NCI-H82 treated with DMSO at 0.1 percent for 48 hours (cell line): Measurements from ENCODE around the gene CNTN5.
"Not testable (repeated sequence)": the region's sequence is repeated elsewhere in the genome, so short reads cannot be mapped to it uniquely, and the experiment has no call there.

Experiments
- DNase-seq: peaks from one replicate; lab custom pipeline; 2025; ENCODE audit not compliant: unreplicated experiment; lab: John Stamatoyannopoulos, UW

The CNTN5 gene

DNA sequence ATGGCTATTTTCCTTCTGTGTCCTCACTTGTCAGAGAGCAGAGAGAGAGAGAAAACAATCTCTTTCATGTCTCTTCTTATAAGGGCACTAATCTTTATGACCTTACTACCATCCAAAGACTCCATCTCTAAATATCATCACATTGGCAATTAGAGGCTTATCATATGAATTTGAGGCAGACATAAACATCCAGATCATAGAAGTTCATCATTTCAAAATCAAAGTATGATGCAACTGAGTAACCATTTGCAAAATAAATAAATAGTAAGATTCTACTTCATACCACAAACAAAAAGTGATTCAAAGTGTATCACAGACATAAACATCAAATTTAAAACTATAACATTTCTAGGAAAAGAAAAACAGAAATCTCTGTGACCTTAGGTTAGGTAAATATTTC is 1161.6 kb downstream of the CNTN5 start:
- DNase-seq: no peak

DNA sequence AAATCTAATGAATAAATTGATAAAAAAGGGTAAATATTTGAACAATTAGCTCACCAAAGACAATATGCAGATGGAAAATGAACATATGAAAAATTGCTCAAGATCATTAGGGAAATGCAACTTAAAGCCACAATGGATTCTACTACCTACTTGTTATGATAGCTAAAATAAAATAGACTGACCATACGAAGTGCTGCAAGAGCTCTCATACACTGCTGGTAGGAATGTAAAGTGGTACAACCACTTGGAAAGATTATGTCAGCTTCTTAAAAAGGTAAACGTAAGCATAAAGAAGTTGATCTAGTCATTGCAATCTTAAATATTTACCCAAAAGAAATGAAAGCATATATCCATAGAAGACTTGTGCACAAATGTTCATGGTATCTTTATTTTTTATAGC is 1162.2 kb downstream of the CNTN5 start:
- no peak for DNase-seq

DNA sequence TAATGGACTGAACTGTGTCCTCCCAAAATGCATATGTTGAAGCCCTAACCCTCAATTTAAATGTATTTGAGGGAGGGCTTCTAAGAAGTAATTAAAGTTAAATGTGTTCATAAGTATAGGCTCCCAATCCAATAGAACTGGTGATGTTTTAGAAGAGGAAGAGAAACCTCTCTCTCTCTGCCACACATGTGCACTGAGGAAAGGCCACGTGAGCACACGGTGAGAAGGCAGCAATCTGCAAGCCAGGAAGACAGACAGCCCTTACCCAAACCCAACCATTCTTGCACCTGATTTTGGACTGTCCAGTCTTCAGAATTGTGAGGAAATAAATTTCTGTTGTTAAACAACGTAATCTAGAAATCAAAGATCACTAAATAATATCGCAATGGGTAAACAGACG is 1164.8 kb downstream of the CNTN5 start:
- DNase-seq: no peak

DNA sequence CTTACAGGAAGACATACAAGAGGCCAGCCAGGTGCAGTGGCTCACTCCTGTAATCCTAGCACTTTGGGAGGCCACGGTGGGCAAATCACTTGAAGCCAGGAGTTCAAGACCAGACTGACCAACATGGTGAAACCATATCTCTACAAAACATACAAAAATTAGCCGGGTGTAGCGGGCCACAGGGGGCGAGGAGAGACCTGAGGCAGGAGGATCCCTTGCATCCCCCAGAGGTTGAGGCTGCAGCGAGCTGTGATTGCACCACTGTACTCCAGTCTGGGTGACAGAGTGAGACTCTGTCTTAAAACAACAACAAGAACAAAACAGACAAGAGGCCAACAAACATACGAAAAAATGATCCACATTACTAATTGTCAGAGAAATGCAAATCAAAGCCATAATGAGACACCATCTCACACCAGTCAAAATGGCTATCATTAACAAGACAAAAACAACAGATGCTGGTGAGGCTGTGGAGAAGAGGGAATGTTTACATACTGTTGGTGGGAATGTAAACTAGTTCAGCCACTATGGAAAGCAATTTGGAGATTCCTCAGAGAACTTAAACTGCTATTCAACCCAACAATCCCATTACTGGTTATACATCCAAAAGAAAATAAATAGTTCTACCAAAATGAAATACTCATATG is 1167.5 kb downstream of the CNTN5 start:
- no peak for DNase-seq

DNA sequence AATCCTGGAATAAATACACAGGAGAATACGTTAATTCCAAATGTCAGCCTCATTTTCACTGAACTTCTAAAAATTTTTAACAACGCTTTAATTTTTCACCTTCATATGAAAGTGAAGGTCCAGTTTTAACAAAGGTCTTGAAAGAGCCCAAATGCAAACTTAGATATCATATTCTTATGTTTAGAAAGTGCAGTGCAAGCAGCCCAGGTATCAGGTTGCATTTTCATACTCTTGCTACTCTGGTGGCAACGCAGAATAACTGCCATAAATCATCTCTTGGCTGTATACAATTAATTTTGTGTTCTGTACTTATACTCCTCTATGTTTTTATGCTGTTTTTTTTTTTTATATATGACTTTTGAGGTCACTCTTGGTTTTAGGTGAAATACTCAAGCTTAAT is 1169.6 kb downstream of the CNTN5 start:
- DNase-seq: no peak

DNA sequence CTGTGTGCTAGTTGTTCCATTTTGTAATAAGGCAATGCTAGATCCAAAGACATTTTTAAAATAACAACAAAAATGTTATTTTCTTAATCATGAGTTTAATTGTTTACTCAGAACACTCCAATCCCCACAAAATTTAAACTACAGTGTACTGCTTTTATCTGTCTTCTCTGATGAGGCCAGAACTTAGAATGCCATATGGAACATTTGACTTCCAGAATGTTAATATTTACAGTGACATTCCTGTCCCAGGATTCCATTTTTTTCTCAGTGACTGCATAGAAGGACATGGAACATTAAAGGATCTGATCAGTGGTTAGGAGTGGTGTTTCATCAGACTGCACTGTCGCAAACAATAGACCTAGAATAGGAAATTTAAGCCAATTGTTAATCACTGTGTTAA is 1171.4 kb downstream of the CNTN5 start:
- no peak for DNase-seq

DNA sequence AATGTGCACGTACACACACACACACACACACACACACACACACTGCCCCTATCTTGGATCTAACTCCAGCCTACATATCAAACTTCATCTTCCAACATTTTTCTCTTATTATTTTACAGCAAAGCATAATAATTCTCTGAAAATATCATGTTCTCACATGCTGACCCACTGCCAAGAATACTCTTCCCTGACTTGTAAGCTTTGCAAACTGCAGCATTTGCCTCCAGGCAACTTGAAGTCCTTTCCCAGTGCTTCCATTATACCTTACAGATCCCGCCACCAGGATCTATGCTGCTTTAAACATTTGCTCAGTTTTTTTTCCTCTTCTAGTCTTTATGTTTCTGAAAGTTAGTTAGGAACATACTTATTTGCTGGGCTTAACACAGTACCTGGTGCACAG is 1183.0 kb downstream of the CNTN5 start:
- DNase-seq: no peak

DNA sequence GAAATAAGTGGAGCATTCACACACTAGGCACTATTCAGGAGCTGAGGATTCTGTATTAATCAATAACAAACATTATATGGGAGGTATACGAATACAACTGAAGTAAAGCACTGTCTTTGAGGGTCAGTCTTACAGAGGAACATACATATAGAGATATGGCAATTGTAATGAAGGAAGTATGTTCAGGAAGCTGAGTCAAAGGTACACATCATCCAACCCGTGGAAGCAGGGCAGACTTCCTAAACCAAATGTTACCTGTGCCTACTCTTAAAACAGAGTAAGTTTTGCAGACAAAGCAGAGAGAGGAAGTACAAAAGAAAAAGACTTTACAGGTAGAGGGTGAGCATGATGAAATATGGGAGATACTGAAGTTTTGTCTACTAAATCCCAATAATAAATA is 1185.2 kb downstream of the CNTN5 start:
- no peak for DNase-seq

DNA sequence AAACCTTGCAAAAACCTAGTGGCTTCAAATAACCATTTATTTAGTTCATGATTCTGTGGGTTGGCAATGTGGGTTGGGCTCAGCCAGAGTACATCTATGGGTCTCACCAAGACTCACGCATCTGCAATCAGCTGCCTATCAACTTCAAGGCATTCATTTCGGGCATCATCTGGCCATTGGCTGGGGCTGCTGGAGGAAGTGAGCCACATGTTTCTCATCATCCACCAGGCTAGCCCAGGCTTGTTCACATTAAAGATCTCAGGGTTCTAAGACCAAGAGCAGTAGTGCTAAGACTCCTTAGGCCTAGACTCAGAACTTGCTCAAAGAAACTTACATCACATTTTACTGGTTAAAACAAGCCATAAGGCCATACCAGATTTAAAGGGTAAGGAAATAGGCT is 1187.5 kb downstream of the CNTN5 start:
- no peak for DNase-seq

DNA sequence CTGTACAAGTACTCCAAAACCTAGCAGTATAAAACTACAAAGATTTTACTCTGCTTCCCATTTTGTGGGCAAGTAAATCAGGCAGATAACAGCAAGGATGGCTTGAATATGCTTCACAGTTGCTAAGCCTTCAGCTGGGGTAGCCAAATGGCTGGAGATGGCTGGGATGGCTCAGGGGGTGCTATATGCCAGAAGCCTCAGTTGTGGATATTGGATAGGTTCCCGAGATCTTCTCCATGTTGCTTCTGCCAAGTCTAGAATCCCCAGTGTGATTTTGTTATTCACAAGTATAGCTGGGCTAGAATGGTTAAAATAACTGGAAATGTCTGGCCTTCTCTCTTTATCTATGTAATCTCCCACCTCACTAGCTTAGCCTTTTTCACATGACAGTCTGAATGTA is 1194.0 kb downstream of the CNTN5 start:
- no peak for DNase-seq

DNA sequence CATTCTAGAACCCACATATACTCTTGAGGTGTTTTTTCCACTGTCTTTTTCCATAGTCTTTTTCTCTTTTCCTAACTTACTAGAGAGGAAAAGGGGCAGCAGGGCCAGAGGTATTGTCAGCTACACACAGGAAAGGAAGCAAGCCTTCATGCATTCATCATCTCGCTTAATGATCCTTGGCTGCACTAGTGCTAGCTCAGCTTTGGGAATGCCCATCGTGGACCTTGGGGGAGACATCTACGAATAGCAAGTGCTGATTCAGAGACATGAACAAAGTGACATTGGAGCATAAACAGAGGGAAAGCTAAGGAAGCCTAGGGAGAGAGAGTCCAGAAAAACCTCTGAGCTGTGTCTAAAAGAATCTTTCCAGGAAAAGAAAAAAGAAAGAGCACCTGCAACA is 1200.1 kb downstream of the CNTN5 start:
- no peak for DNase-seq

DNA sequence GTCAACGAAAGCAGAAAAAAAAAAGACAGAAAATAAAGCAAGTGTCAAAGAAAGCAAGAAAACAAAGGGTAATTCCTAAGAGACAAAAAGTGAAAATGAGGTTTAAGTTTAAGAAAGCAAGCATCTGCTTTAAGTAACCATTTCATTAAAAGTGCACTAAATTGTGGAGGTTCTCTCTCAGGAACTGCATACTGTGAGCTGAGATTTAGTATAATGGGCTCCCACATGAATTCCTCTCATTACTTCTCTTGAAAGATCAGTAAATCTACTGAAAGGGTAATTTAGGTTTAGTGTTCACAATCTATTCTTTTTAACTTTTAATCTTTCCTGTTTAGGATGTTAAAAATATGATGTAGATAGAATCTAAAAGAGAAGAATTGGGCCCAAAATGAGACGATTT is 1201.0 kb downstream of the CNTN5 start:
- DNase-seq: no peak

DNA sequence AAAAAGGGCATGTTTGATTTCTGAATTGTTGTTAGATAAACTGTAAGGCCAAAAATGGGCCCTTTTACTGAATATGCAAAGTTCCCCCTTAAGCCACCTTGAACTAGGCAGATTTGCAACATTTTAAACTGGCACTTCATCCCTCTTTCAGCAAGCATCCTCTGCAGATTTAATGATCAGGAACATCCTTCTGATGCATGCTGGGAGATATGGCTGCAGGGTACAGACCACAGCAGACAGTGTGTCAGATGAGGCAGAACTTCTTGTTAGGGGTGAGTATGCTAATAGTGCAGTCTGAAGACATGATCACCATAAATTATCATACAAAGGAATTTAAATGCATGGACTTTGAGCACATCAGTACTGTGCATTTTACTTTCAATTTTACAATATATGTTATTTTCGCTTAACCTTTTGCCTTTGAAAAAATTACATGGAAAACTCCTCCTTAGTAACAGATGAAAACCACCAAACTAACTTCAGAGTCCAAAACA is 1203.8 kb downstream of the CNTN5 start:
- DNase-seq: no peak

DNA sequence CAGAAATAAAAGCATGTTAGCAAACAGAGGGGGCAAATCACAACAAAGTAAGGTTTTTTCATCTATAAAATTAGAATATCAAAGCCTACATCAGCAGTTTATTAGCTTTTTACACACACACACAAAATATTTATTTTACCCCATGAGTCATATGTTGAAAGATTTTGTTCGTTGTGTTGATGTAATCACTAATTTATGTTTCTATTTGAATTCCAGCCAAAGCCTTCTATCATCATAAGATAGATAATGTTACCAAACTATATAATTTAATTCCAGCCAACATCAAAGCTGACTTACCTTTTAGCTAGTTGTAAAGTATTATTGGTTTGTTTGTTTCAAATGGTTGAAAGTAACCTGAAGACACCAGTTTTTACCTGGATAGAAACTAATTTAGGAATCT is 1208.3 kb downstream of the CNTN5 start:
- no peak for DNase-seq

DNA sequence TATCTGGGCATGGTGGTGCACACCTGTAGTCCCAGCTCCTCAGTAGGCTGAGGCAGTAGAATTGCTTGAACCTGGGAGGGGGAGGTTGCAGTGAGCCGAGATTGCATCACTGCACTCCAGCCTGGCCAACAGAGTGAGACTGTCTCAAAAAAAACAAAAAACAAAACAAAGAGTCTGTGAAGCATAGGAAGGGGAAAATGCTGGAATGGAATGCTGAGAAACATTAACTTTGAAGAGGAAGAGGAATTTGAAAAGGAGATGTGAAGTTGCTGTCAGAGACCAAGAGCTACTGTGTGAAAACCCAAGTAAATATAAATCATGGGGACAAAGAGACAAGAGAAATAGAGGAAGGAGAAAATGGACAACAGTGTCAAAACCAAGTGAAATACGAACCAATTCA is 1211.3 kb downstream of the CNTN5 start:
- DNase-seq: no peak

DNA sequence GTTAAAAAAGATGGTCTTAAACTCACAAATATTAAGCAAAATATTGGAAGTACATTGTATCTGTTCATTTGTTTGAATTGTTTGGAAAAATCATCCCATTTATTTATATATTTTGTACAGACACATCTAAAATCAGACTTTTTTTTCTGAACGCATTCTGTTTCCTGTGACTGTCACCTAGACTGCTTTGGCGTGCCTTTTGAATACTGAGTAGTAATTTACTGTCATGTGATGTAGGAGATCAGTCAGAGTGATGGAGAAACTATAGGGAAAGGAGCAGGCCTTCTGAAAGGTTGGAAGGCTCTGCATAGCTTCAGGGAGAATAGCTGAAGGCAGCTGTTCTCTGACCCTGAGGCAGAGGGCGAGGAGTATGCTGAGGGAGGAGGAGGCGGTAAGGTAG is 1214.3 kb downstream of the CNTN5 start:
- no peak for DNase-seq

DNA sequence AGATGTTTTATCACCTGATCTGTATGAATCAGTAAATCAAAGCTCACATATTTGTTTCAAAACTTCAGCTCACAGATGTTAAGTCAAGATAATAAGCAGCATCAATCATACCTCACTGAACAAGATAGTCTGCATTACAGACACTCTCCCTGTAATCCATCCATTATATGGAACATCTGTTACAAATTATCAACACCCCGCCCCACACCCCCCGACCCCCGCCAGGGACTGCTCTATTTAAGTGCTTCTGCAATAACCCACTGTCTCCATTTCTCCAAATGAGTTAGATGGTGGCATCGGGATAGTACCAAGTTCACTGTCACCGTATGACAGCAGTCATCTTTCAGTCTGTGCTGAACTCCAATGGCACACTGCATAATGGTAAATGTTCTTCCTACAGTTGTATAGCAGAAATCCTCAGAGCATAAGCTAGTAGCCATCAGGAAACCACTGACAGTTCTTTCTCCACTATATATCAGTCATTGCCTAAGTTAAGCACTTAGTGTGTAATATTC is 1219.3 kb downstream of the CNTN5 start:
- DNase-seq: no peak

DNA sequence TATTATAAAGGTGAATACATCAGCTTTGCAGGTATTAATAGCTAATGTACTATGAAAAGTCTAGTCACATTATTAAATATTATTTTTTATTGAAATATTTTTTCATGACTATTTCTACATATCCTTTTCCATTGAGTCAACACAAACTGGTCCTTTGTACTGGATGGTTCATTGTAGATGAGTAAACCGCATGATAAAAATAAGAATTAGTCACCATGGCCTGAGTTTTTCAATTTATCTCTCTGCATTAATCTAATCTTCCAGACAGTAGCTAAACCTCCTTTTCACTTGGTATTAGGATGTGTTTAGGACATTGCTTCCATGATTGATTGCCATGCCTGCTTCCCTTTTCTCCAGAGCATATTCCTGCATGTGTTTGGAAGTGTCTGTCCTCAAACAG is 1227.0 kb downstream of the CNTN5 start:
- DNase-seq: no peak

DNA sequence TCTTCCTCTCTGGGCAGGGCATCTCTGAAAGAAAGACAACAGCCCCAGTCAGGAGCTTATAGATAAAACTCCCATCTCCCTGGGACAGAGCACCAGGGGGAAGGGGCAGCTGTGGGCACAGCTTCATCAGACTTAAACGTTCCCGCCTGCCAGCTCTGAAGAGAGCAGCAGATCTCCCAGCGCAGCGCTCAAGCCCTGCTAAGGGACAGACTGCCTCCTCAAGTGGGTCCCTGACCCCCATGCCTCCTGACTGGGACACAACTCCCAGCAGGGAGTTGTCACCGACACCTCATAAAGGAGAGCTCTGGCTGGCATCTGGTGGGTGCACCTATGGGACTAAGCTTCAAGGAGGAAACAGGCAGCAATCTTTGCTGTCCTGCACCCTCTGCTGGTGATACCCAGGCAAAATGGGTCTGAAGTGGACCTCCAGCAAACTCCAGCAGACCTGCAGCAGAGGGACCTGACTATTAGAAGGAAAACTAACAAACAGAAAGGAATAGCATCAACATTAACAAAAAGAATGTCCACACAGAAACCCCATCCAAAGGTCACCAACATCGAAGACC is 1236.6 kb downstream of the CNTN5 start:
- DNase-seq: not testable (repeated sequence)

DNA sequence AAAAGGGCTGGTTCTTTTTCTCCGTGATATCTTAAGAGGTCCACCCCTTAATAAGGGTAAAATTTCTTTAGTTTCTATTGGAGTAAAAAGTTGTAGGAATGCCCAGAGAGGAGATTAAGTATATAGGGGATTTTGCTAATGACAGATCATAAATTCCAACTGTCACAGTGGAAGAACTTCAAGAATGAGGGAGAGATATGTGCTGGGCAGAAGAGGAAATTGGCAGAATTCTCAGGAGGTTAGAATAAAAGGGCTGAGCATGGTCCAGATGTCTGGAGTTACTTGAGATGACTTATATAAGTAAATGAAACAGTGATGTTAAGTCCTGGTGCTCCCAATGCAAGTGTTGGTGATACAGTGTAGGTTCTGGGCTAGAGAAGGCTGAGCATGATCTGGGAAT is 1248.8 kb downstream of the CNTN5 start:
- no peak for DNase-seq

DNA sequence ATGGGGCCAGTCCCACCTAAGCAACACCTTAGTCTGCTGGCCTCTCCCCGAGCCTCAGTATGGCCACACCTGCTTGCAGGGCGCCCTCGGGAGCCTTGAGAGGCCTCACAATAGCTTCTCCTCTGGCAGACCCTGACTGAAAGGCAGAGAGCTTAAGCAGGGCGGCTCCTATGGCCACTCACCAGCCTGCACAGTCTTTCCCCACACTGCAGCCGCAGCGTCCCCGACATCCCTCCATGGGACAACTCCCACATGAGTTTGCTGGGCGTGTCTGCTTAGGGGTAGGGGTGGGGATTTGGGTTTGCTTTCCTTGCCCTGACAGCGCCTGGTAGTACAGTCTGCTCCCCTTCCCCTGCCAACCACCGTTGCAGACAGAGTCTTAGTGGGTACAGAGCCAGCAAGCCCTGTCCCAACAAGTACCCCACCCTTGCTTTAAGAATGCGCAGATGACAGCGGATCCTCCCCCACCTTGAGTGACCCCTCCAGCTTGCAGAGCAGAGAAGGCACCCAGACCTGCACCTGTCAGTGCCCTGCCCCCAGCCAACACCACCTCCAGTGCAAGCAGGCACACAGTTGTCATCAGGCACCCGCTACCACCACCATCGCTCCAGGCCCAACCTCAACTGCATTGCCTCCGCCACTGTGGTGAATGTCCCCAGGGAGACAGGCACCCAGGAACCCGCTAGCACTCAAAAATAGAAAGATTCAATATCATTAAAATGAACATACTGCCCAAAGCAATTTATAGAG is 1252.5 kb downstream of the CNTN5 start:
- DNase-seq: no peak

DNA sequence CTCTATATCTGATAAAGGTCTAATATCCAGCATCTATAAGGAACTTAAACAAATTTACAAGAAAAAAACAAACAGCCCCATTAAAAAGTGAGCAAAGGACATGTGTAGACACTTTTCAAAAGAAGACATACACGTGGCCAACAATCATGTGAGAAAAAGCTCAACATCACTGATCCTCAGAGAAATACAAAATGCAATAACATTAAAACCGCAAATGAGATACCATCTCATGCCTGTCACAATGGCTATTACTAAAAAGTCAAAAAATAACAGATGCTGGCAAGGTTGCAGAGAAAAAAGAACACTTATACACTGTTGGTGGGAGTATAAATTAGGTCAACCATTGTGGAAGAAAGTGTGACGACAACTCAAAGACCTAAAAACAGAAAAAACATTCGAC is 1253.7 kb downstream of the CNTN5 start:
- not testable (repeated sequence) for DNase-seq
